Posterior vena cava (tissue), 2 donors: Measurements from ENCODE around the gene RFX8. TPM values are rescaled to one million over a fixed set of nuclear protein-coding genes. Genes with fewer than 3 reads are reported as not detected.
"Not testable (repeated sequence)": the region's sequence is repeated elsewhere in the genome, so short reads cannot be mapped to it uniquely, and the experiment has no call there.

Experiments used
- DNase-seq: peaks from one replicate; pipeline ENCODE4 v3.0.0-alpha.2; 2020; ENCODE audit warnings: low spot score
- intact Hi-C, 2 donors: fragments of 100-400 bp; cut with DNase I; formaldehyde crosslinking; loops; one replicate each; pipeline versions ENCODE4 v1.14.1 to v1.14.2; 2022 to 2023
- total RNA-seq, 2 donors: library from RNA; stranded (reverse); fragmentation: NEBNext Ultra II Directional; extraction: Animal tissue kit (Norgen Biotek cat#: 25700); gene quantifications; one replicate each; pipeline ENCODE4 v1.2.1, GENCODE V29; 2021
- donor health status: DM: yes; HTN: yes; CAD: no.
- donor health status: DM: yes; HTN: yes; CAD: no.

Gene RFX8
- total RNA-seq, 2 donors from 2014 or later, result 0.32 to 0.38 TPM

- intact Hi-C loops, result no loop called here
- DNase-seq, result no peak
Measured at GRCh38 chr2:101364878-101365277, 110.0 kb downstream of the RFX8 start.

DNA sequence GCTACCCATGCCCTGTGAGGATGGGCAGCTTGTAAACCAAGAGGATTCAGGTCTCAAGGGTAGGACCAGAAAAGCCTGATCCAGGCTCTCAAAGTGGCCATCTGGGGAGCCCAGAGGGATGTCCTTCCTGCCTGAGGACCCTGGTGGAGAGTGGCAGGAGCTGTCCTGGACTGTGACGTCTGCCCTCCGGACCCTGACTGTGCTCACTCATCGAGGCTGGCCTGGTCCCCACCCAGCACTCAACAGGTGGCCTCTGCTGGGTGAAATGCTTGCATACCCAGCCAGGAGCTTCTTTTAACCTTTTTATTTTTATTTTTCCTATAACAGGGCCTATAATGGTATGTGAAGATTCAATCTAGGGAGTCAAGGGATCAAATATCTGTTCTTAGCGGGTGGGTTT, 112.1 kb downstream of the RFX8 start:
- intact Hi-C loops, result no loop called here
- no peak for DNase-seq

GRCh38 chr2:101362316-101362715, 112.6 kb downstream of the RFX8 start:
- DNase-seq, result no peak
- intact Hi-C loops, result no loop called here

GRCh38 chr2:101361522-101361921, 113.4 kb downstream of the RFX8 start:
- intact Hi-C loops, result no loop called here
- no peak for DNase-seq

GRCh38 chr2:101361121-101361520, 113.8 kb downstream of the RFX8 start:
- intact Hi-C loops, result no loop called here
- DNase-seq, result no peak

- no peak for DNase-seq
- intact Hi-C loops, result no loop called here
Measured at GRCh38 chr2:101360232-101360631, 114.7 kb downstream of the RFX8 start.

GRCh38 chr2:101359410-101359954, 115.4 kb downstream of the RFX8 start:
- intact Hi-C loops, result no loop called here
- no peak for DNase-seq

DNA sequence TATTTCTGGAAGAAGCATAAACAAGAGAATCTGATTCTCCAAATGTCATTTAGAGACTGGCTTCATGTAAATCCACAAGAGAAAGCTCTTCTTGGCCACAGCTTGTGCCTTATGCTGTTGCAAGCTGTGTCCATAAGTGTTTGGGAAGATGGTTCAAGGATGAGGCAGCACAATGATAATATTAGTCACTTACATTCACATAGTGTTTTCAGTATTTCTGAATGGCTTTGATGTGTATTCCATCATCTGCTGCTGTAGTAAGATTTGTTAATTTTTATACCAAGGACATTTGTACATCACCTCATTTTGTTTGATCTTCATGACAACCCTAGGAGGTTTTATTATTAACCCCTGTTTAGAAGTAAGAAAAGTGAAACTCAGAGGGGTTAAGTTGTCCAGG, 117.5 kb downstream of the RFX8 start:
- intact Hi-C loops, result no loop called here
- no peak for DNase-seq

DNA sequence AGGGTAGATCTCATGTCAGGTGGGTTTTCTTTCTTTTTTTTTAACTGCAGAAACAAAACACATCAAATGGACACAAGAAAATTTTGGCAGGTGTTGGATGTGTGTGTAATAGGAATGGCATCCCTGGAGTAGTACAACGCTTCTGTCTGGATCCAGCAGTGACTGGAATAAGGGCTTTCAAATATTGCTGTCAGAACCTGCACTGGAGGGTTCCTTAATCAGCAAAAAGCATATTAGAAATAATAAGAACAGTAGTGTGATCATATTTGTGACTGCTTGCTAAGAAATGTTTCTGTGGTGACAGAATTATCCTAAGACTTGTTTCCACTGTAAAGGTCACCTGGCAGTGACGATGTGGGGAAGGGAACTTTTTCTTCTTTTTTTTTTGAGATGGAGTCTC, 118.4 kb downstream of the RFX8 start:
- intact Hi-C loops, result no loop called here
- DNase-seq, result no peak

- intact Hi-C loops, result no loop called here
- no peak for DNase-seq
Measured at GRCh38 chr2:101356055-101356454, 118.9 kb downstream of the RFX8 start.

GRCh38 chr2:101355401-101356054, 119.4 kb downstream of the RFX8 start:
- DNase-seq, result no peak
- intact Hi-C loops, result no loop called here

DNA sequence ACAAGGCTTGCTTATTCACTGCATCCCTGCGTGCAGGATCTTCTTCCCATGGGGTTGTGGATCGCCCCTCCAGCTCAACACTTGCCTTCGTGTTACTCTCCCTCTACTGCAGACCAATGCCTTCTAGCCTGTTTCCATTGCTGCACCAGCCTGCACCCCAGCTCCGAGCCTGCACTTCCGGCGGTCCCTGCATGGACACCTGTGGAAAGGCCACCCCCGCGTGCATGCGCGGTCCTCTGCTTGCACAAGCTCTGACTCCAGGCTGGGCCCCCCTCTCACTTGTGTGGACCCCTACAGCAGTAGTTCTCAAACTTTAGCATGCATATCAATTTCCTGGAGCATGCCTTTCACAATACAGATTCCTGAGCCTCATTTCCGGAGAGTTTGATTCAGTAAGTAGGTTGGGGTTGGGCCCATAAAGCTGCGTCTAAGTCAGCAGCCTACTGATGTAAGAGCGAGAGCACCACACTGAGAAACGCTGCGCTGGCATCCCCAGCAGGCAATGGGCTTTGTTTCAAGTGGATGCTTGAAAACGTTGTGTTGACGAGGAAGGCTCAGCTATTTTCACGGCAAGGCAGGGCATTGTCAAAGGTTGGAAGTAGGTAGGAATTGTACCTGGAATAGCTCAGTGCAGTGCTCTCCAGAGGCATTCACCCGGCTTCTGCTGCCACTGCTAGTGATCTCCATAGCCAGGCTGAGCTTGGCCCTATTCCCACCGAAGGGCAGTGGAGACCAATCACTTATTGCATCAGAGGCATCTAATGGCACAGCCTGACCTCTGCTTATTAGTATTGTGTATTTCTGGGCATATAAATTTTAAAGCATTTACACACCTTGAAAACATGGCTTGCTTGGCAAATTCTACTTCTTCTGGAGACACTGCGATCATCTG, 120.2 kb downstream of the RFX8 start:
- DNase-seq, result no peak
- intact Hi-C loops, result no loop called here

DNA sequence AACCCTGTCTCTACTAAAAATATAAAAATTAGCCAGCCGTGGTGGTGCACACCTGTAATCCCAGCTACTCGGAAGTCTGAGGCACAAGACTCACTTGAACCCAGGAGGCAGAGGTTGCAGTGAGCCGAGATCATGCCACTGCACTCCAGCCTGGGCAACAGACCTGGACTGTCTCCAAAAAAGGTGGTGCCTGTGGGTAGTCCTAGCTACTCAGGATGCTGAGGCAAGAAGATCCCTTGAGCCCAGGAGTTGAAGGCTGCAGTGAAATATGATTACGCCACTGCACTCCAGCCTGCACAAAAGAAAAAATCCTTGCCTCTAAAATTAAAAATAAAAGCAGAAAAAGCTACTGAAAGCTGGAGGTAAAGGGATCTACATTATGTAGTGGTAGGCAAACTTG, 122.3 kb downstream of the RFX8 start:
- DNase-seq, intact Hi-C loops: not testable (repeated sequence)

DNA sequence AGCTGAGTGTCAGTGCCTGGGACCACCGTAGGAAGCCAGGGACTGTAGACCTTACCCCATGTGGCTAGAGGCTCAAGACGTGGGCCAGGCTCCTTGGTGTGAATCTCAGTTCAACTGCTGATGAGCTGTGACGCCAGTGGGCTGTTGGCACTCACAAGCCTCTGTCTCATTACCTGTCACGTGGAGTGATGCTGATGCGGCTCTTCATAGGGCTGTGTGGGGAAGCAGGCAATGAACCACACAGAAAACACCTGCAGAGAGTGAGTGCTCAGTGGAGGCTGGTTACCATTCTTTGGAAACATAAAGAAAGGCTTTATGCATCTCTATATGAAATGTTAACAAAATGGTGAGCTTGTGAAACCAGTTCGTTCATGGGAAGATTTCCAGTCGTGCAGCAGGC, 123.7 kb downstream of the RFX8 start:
- DNase-seq, result no peak
- intact Hi-C loops, result no loop called here

- intact Hi-C loops, result loop anchor here in 1 of 2 donors (10.0 kb wide), 1 partner anchor 485 kb away; no protein-coding TSS in a partner anchor
Measured at GRCh38 chr2:101349893-101350662, 124.8 kb downstream of the RFX8 start.

GRCh38 chr2:101348883-101349282, 126.0 kb downstream of the RFX8 start:
- intact Hi-C loops, result loop anchor here in 1 of 2 donors (10.0 kb wide), 1 partner anchor 486 kb away; no protein-coding TSS in a partner anchor
- DNase-seq, result no peak

More at GRCh38 chr2:101349893-101350662, 124.8 kb downstream of the RFX8 start:
- DNase-seq, result no peak
